Measurements from ENCODE around the gene PRDM1.

Gene PRDM1
- total RNA-seq, result 54.3 to 116 reads per million in 2 donors

DNA sequence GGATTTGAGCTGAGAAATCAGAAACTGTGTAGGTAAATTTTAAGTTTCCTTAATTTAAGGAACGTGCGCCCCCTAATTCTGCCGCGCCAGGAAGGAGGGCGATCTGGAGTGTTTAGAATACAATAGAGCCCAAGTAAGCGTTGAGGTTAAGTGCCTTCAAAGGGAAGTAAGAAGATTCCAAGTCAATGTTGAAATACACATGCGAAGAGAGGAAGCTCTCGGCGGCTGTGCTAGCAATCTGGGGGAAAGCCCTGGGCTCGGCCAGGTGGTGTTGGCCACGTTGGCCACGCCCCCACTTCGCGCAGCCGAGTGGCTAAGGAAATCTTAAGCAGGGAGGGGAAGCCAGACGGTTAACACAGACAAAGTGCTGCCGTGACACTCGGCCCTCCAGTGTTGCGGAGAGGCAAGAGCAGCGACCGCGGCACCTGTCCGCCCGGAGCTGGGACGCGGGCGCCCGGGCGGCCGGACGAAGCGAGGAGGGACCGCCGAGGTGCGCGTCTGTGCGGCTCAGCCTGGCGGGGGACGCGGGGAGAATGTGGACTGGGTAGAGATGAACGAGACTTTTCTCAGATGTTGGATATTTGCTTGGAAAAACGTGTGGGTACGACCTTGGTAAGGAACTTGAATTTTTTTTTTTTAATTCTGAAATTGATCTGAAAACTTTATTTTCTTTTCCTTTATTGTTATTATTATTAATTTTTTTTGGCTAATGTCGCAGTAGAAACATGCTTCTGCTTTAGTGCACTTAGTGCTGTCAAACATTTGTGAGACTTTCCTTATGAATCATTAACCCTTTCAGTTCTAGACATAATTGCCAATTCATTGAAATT lies at the start of gene PRDM1:
TSS of gene PRDM1 (plus strand) at position 353 of the 830 bp plus-strand sequence. CDS start at position 571, 218 bp downstream.
- peak; percentile 76 for DNase-seq

DNA sequence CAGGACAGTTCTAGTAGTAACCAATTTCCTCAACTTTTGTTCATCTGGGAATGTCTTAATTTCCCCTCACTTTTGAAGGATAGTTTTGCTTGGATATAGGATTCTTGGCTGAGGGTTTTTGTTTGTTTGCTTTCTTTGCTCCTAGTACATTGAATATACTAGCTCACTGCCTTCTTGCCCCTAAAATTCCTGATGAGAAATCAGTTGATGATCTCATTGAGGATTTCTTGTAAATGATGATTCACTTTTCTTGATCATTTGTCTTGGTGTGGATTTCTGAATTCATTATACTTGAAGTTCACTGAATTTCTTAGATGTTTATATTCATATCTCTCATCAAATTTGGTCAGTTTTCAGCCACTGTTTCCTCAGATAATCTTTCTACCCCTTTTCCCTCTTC lies 49.1 kb upstream of the PRDM1 start:
- no peak for DNase-seq

DNA sequence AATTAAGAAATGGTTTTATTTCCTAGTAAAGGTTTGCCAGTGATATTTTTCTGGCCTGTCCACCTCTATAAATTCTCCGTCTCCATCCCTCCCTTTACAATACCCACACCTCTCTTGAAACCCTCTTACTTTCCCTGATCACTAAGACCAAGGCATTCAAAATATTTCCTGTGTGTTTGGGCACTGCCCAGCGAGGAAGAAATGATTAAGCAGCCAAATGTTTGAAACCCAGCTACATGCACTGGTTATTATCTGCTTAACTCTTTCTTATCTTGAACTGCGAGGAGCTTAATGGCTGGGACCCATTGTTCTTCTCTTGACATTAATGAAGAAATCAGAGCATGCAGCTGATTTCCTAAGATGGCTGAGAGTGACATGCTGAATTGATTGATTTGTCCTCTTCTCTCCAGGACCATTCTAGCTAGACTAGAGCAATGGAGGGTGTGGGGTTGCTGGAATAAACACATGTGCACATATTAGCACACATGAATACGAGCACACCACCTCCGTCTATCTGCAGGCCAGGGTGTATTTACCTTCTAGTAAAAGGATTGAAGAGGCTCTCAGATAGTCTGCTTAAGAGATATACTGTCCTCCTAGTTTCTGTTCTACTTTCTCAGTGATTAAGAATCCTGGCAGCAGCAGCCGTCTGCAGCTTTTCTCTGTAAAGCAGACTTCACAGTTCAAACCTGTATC lies 46.1 kb upstream of the PRDM1 start:
- DNase-seq, result no peak

DNA sequence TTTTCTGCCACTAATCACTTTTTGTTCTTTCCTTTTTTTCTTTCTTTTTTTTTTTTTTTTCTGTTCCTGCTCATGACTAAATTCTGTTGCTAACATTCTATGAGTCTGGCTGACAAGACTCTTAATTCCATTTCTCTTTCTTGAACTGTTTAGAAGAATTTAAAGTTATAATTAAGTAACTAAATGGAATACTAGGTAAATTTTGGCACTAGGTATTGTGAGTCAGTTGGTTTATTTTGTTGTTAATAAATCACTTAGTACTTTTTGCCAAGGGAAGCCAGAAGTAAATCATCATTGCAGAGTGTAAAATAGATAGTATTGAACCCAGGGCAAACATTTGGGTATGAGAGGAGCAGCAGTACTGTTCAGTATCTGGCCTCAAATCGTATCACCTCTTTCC lies 42.0 kb upstream of the PRDM1 start:
- DNase-seq, result no peak

DNA sequence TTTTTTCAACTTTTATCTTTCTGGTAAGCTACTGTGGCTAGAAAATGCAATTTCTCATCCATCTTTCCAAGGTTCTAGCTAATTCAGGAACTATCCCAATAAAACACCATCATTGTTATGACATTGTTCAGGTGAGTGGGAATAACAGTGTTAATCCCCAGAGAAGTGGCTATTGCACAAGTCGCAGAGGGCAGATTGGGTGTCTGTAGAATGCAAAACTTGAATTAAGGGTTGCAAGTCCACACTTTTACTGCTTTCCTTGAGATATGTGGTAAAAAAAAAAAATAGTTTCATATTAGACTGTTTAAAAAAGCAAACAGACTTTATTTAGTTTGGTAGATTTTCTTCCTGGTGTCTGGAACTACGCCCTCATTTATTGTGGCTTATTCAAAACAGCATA lies 41.1 kb upstream of the PRDM1 start:
- DNase-seq, result no peak

DNA sequence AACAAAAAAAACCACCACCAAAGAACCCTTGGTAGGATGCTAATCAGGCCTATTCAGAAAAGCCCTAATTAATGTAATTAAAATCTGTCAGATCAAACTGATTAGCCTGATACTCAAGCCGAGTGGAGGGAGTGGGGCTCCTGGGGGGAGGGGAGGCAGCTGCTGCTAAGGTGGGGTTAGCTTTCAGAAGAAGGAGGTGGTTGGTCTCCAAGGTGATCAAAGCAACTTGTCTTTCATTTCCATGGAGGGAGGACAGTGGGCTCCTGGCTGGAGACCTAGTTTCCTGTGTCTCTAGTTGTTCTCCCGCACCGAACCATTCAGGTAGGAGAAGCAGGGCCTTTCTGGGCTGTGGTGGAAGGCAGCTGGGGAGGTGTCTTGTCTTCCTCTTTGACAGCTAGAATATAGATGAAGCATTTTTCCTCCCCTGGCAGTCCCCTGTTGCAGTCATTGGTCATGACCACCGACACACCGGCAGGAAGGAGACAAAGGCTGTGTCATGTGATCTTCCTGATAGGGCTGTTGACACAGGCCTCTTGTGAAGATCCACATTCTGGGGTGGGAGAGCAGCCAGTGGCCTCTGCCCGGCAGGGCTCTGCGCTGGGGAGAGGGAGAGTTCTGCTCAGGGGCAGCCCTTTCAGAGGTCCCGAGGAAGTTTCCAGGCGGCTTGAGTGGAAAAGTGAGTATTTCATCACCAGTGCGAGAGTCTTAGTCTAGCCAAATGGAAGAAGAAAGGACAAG lies 39.9 kb upstream of the PRDM1 start:
- no peak for DNase-seq

DNA sequence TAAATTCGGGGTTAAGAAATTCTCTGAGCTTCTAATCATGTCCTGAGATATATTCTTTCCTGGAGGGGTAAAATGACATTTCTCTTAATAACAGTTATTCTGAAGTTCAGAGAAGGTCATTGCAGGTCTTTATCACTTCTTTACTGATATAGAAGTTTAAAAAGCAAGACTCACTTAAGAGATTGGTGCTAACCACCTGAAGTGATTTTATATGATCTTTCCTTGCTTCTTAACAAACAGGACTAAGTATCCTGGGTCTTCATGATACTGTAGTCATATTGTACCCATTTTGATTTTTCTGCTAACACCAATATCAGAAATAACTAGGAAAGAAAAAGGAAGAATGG lies 39.3 kb upstream of the PRDM1 start:
- no peak for DNase-seq

DNA sequence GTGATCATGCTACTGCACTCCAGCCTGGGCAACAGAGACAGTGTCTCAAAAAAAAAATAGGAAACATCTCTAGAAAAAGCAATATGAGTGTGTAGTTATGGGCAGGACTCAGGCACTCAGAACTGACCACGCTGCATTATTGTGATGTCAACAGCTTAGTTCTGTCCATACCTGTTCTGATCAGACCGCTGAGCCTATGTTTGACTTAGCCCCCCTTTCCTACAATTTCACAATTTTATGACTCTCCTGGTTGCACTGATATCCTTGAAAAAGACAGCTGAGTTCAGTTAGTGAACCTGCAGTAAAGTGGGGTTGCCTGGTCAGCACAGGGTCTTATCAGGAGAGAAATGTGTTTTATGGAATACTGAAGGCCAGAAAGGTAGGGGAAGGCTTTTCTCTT lies 37.8 kb upstream of the PRDM1 start:
- DNase-seq, result no peak

DNA sequence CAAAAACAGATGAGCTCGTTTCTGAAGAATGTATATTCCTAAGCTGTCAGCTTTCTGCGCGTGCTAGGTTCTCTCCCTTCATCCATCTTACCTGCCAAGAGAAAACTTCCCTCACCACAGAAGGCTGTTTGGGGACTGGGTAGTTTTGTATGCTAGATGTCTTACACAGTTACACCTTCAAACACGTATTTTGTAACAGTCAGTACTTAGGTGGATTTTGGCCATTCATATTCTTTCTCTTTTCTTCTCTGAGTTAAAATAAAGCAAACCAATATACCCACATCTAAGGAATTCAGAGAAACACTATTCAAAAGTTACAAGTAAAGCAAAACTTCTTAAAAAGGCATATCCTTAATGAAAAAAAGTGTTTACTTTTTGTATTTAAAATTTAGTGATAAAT lies 35.6 kb upstream of the PRDM1 start:
- DNase-seq, result no peak

DNA sequence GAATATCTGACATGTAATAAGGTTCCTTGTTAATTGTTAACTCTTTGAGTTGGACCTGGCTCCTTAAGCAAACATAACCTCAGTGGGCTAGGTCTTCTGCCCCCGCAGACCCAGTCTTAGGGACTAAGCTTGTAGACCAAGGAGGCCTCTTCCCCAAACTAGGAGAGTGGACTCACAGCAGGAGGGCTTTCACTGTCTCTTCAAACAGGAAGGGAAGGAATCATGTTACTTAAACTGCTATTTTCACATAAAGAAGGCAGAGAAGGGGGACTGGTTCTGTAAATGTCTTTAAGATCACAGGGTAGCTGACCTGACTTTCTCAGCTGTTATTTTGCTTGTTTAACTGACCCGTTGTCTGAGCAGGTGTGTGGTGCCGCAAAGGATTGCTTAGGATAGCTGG lies 34.9 kb upstream of the PRDM1 start:
- no peak for DNase-seq

DNA sequence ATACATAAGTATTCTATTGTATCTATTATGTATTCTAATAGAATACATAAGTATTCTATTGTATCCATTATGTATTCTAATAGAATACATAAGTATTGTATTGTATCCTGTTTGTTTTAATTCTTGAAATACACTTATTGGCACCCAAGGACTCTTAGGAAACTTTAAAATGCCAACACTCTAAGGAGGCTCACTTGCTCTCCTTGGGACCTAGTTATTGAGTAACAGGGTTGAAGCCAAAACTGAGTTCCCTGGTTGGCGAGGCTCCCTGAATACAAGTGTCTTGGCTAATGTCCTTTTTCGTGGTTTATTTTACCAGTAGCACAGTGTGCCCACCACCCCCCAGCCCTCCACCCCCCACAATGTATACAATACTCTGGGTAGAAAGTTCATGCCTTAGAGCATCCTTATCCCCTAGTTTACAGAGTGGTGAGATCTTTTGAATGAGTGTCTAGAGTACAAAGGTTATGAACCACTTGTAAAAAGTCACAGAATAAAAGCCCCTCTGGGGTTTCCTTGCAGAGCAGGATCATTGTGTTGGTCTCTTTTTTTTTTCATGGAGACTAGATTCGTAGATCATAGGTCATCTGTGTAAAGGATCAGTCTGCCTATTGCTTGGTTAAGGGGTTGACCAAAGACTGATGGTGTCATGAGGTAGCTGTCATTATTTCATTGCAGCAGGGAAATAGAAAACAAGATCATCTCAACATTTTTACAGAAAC lies 32.5 kb upstream of the PRDM1 start:
- no peak for DNase-seq

DNA sequence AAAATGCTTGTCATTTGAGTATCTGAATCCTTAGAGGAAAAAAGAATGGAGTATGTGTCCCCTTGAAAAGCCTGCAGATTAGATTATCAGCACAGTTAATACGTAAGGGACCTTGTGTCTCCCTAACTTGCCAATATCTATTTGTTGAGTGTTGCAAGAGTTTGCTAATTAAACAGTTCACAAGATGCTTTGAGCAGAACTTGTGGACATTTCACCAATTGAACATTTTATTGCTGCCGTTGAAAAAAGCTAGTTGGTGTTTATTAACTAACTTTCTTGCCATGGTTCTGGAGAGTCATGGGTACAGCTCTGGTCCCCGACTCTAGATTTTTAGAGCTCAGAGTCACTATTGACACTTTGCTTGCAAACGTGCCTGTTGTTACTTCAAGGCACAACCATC lies 30.6 kb upstream of the PRDM1 start:
- DNase-seq, result no peak

DNA sequence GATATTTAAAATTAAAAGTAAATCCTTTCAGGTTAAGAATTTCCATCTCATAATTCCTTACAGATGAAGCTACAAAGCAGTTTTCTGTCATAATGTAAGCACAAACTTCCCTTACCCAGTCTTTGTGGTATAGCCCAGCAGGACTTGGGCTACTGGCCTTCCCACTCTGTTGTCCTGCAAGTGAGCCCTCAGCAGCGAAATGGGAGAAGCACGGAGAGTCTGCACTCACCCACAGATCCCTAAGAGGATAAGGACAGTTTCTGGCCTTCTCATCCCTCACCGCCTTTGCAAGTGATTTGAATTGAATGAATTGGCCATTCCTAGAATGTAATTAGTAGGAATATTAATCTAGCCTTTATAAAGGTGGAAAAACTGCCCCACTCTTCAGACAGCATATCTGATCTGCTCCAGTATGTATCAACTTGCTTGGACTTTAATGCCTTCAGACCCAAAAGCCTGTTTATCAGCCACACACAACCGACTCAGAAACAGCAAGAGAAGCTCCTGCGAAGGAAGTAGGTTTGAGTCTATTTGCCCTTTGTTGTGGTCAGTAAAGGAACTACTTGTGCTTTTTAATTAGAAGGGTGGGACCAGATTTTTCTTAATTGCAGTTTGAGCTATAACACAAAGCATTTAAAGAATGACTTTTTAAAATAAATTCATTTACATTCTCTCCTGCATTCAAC lies 29.9 kb upstream of the PRDM1 start:
- DNase-seq, result no peak

DNA sequence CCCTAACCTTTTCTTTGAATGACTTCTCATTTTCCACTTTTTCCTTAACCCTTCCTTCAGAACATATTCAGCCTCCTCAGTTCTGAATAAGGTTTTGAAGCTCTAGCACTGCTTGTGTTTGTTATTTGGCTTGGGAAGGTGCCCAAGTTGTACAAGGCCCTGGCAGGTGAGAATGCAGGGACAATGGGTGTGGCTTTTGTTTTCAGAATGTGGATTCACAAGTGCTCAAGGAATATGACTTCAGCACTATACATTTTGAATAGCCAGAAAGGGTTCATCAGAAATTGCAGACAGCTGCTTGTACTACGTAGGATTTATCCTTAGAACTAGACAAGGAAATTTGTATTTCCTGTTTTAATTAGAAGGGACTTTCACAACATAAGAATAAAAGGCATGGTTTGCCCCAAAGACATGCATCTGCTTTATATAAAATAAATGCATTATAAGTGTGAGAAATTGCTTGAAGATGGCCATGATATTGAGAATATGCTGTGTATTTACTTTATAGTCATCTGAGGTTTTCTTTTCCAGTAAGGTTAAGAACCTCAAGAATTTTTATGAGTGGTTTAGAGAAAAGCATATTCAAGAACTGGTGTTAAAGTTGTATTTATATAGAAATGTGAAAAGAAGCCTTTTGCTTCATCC lies 29.3 kb upstream of the PRDM1 start:
- DNase-seq, result no peak

DNA sequence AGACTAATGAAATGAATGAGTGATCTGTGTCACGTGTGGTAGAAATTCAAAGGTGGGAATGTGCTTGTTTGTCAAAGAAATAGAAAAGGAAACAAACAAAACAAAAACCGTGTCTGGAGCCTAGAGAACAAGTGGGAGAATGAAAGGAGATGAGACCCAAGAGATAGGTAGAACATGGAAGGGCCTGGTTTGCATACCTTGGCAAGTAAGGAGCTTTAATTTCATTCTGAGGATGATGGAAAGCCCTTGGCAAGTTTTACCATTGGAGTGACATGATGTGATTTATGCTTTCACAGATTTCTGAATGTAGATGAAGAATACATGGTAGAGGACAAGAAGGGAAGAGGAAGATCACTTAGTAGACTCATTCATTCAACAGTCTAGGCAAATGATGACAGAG lies 26.8 kb upstream of the PRDM1 start:
- DNase-seq, result no peak

DNA sequence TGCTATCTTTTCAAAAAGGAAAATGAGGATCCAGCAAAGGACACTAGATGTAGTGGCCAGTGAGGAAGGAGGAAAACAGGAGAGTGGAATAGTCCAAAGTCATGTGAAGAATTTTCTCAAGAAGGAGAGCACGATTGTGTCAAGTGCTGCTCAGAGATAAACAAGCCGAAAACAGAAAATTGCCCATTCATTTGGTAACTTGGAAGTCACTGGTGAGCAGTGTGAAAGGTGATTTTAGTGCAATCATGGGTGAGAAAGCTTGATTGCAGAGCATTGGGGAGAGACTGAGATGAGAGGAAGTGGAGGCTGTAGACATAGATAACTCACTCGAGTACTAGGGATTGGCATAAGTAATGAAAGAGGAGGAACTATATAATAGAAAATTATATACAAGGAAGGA lies 26.0 kb upstream of the PRDM1 start:
- no peak for DNase-seq

DNA sequence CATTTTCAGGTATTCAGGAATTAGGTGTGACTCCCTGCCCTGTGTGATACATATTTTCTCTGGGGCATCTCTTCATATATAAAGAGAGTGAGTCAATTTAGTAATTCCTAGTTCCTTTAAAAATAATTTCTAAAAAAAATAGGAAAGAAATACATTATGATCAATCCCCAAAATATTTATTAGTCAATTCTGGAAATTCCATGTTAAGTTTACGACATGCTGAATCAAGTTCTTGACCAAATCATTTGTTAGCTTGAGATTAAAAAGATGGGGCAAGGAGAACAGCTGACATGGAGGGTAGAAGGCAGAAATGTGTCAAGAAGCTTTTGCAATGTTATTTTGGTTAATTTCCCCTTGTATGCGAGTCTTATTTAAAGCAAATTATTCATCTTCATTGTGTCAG lies 22.7 kb upstream of the PRDM1 start:
- no peak for DNase-seq

DNA sequence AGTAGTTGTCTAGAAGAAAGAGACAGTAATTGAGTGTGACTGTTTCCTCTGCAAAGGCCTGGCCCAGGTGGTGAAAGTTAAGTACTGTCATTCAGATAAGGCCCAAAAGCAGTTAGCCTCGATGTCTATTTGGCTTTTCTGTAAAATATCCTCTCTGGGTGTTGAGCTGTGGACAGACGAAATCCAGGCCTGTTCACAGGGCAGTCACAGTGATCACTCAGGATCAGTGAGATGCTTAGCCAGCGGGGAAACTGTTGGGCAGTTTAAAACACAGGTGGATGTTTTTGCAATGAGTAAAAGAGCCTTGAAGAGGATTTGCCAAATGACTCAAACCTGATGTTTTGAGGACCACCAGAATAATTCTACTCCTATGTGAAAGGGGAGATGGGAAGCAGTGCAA lies 22.0 kb upstream of the PRDM1 start:
- DNase-seq, result no peak

DNA sequence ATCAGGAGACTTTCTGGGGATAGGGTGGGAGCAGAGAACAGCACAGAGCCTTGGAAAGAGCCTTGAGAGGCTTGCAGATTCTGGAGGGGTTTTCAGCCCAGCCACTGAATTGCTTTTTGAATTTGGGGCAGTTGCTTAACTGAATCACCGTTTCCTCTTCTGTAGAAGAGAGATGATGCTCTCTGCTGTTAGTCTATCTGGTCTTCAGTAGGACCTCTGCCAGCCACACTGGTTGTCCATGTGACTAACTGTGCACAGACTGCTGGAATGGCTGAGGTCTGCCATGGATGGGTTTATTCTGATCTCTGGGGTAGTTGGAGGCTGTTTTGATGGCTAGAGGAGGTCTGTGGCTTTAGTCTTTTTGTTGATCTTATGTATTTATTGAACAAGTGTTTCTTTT lies 21.4 kb upstream of the PRDM1 start:
- no peak for DNase-seq

DNA sequence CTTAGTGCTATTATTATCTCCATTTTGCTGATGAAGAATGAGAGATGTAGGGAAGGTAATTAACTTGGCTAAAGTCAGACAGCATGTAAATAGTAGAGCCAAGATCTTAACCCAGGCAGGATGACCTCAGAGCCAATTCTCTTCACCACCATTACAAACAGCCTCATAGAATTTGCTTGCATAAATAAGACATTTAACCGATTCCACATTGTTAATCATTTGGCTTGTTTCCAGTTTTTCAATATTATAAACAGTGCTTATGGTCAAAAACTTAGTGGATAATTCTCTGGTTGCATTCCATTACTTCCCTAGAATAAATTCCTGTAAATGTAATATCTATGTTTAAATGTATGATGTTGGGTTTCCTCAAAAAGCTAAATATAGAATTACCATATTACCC lies 19.1 kb upstream of the PRDM1 start:
- no peak for DNase-seq

DNA sequence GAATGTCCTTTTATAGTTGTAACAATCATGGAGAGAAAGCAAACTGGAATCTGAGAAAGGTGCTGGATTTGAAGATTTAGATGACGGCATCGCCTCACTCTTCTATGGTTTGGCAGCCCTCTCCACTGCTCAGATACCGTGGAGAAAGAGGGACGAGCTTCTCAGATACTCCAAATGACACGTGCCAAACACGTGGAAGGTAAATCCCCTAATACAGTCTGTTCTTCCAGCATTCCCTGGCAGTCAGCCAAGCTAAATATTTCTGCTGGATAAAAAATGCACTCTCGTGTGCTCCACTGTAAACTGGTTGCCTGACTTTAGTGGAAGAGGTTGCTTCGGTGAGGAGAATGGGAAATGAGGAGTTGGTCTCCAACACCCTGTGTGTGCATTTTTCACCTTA lies 16.7 kb upstream of the PRDM1 start:
- no peak for DNase-seq

DNA sequence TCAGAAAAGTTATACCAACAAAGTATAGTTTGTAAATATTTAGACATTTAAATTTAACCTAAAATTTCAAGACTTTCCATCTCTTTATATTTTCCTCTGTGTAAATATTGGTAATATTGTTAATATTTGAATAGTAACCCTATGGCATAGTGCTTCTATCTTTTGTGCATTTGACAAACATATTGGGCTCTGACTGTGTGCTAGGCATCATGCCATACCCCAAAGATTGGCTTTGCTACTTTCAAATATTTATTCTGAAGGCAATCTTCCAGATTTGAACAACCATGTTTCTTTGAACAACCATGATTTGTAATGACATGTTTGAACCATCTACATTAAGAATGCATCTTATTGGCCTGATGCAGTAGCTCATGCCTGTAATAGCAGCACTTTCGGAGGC lies 15.5 kb upstream of the PRDM1 start:
- no peak for DNase-seq
